HepG2 (cell line): Measurements from ENCODE around the gene CDH13. TPM values are rescaled to one million over a fixed set of nuclear protein-coding genes. Genes with fewer than 3 reads are reported as not detected.
A peak's percentile ranks its signal among the peaks of the same experiment; 100 is the strongest.

Experiments used
- ATAC-seq: fragments of 200-7000 bp; cut with Tn5 transposase; 3 replicates; pipeline ENCODE4 v1.9.1; 2020; ENCODE audit warnings: mild to moderate bottlenecking, moderate library complexity
- BruUV-seq: library from RNA; stranded (reverse); fragments of 400-500 nt; replicated peaks from 2 replicates; lab custom pipeline; 2021; lab: Mats Ljungman, UMichigan
- CTCF ChIA-PET: fragments of 300-600 bp; formaldehyde crosslinking; extraction: SDS; loops from one replicate; lab custom pipeline; 2021; ENCODE audit warnings: low total read pairs, inconsistent platforms, low intra/inter-chr PET ratio; lab: Yijun Ruan, JAX
- POLR2A ChIA-PET: fragments of 350-600 bp; sonication (Branson Sonifier 250); formaldehyde crosslinking; loops from one replicate; lab custom pipeline; 2020; ENCODE audit warnings: antibody characterized with exemption, inconsistent platforms; lab: Yijun Ruan, JAX
- DNase-seq: peaks from one replicate; pipeline ENCODE4 v3.0.0-alpha.2; 2015; ENCODE audit warnings: low spot score
- FAIRE-seq: peaks from 3 replicates; lab custom pipeline; 2011; peaks lifted over from hg19 to GRCh38; lab: Jason Lieb, UNC
- H2AFZ ChIP-seq: one replicate; pipeline ENCODE4 v1.6.1; 2011; ENCODE audit warnings: low read length, inconsistent platforms
- H3K27ac ChIP-seq: fragments of 300-600 bp; 3 replicates; pipeline ENCODE4 v1.8.0; 2011; ENCODE audit warnings: mixed run types, mild to moderate bottlenecking, mixed read lengths, low read length, inconsistent platforms; ENCODE audit not compliant: insufficient read depth; ENCODE audit errors: extremely low read length
- H3K27me3 ChIP-seq, 2 experiments: fragments of 200-600 bp in 1 of 2; 2 replicates in 1 of 2; 3 replicates in 1 of 2; pipeline versions ENCODE4 v1.6.0 to v1.8.0; 2011; ENCODE audit warnings: low read length in 2 of 2, mild to moderate bottlenecking in 2 of 2, moderate library complexity in 2 of 2, inconsistent platforms in 1 of 2; ENCODE audit not compliant: insufficient read depth in 2 of 2, control insufficient read depth in 1 of 2
- H3K36me3 ChIP-seq, 2 experiments: fragments of 200-600 bp in 1 of 2; replicated peaks in 1 of 2; 2 replicates in 1 of 2; 3 replicates in 1 of 2; pipeline versions ENCODE4 v1.5.1 to v1.8.0; 2011; ENCODE audit warnings: low read length in 2 of 2, inconsistent platforms in 1 of 2; ENCODE audit not compliant: insufficient read depth in 2 of 2, control insufficient read depth in 1 of 2
- H3K4me1 ChIP-seq: 2 replicates; pipeline ENCODE4 v1.5.1; 2012; ENCODE audit warnings: low read length, inconsistent platforms; ENCODE audit not compliant: insufficient read depth
- H3K4me2 ChIP-seq: 2 replicates; pipeline ENCODE4 v1.6.0; 2011; ENCODE audit warnings: low read depth, low read length, inconsistent platforms
- H3K4me3 ChIP-seq, 3 experiments: fragments of 200-600 bp in 1 of 3; sonication (generic), shearing (Covaris generic) in 1 of 3; replicated peaks in 1 of 3; 2 replicates each; pipeline ENCODE4 v1.5.1; 2011 to 2016; ENCODE audit warnings: low read length in 3 of 3, inconsistent platforms in 2 of 3, low read depth in 2 of 3, mild to moderate bottlenecking in 2 of 3, control low read depth in 1 of 3, mixed read lengths in 1 of 3; ENCODE audit not compliant: insufficient read depth in 1 of 3
- H3K79me2 ChIP-seq: one replicate; pipeline ENCODE4 v1.6.1; 2011; ENCODE audit warnings: low read length, inconsistent platforms; ENCODE audit not compliant: insufficient read depth
- H3K9ac ChIP-seq: 2 replicates; pipeline ENCODE4 v1.6.0; 2011; ENCODE audit warnings: mild to moderate bottlenecking, low read depth, low read length, inconsistent platforms; ENCODE audit not compliant: insufficient read depth
- H3K9me3 ChIP-seq: 2 replicates; pipeline ENCODE4 v1.5.1; 2012; ENCODE audit warnings: mild to moderate bottlenecking, low read length
- H4K20me1 ChIP-seq: 2 replicates; pipeline ENCODE4 v1.6.0; 2011; ENCODE audit warnings: inconsistent platforms, mild to moderate bottlenecking, low read length, moderate library complexity; ENCODE audit not compliant: insufficient read depth
- EHMT2 ChIP-seq: fragments of 200-600 bp; sonication (generic); IDR thresholded peaks from 2 replicates; pipeline ENCODE4 v1.7.0; 2017; ENCODE audit warnings: antibody characterized with exemption, low read depth, low read length, borderline replicate concordance
- FOSL2 ChIP-seq: sonication (generic); formaldehyde crosslinking; IDR thresholded peaks from 2 replicates; pipeline ENCODE4 v1.4.0; 2020; ENCODE audit warnings: missing genetic modification reagents
- FOXO1 ChIP-seq: sonication (generic); formaldehyde crosslinking; IDR thresholded peaks from 2 replicates; pipeline ENCODE4 v1.4.0; 2020; ENCODE audit warnings: missing genetic modification reagents
- GATAD1 ChIP-seq: IDR thresholded peaks from 2 replicates; pipeline ENCODE4 v1.6.1; 2016; ENCODE audit warnings: missing genetic modification reagents, missing compliant biosample characterization
- KLF16 ChIP-seq, 2 experiments: sonication (generic) in 1 of 2; formaldehyde crosslinking in 1 of 2; IDR thresholded peaks; 2 replicates each; pipeline versions ENCODE4 v1.6.1 to v1.8.0; 2016 to 2023; ENCODE audit warnings: missing genetic modification reagents in 2 of 2, missing compliant biosample characterization in 1 of 2
- SMC3 ChIP-seq: IDR thresholded peaks from 2 replicates; pipeline ENCODE4 v1.6.1; 2011; ENCODE audit warnings: low read length, improper control_type of control experiment
- SRSF1 ChIP-seq: fragments of 200-400 bp; formaldehyde crosslinking; optimal IDR thresholded peaks from 2 replicates; pipeline ENCODE3; 2017; ENCODE audit warnings: mild to moderate bottlenecking, low read depth, low read length, moderate library complexity
- STAG1 ChIP-seq: sonication (generic); formaldehyde crosslinking; IDR thresholded peaks from 2 replicates; pipeline ENCODE4 v1.4.0; 2020; ENCODE audit warnings: missing genetic modification reagents
- ZNF207 ChIP-seq: fragments of 450-650 bp; IDR thresholded peaks from 2 replicates; pipeline ENCODE4 v1.6.1; 2016; ENCODE audit warnings: antibody characterized with exemption, borderline replicate concordance
- ZNF674 ChIP-seq: sonication (generic); formaldehyde crosslinking; IDR thresholded peaks from 2 replicates; pipeline ENCODE4 v1.5.0; 2020; ENCODE audit warnings: low read depth, mild to moderate bottlenecking, missing genetic modification reagents
- ZNF788 ChIP-seq: sonication (generic); formaldehyde crosslinking; IDR thresholded peaks from 2 replicates; pipeline ENCODE4 v1.5.0; 2020; ENCODE audit warnings: mild to moderate bottlenecking, missing genetic modification reagents, borderline replicate concordance
- WGBS: methylation state at CpG from one replicate; pipeline ENCODE4 v1.1.6; 2017; ENCODE audit warnings: low lambda C conversion rate; 5-methylcytosine and 5-hydroxymethylcytosine counted together
- in situ Hi-C: cut with HindIII; loops from 2 replicates; pipeline ENCODE4 v1.10.0; 2017; ENCODE audit warnings: low pct_unique_long_range_greater_than_20kb; ENCODE audit not compliant: extremely low pct_ligation_motif_present
- intact Hi-C: fragments of 100-400 bp; cut with micrococcal nuclease; formaldehyde crosslinking; loops from one replicate; pipeline ENCODE4 v1.10.0; 2022; ENCODE audit not compliant: unreplicated experiment
- polyA plus RNA-seq, 8 experiments: library from polyadenylated mRNA; depleted of rRNA in 3 of 8; stranded (reverse) in 7 of 8; unstranded in 1 of 8; fragments of >200 nt; fragmentation: Illumina TruSeq in 4 of 8; extraction: Trizol in 4 of 8; gene quantifications; 2 replicates each; pipeline versions ENCODE4 v1.2.1 to v1.2.3, GENCODE V29; 2011 to 2016; ENCODE audit warnings: low read depth in 4 of 8, missing spikeins in 1 of 8, mixed read lengths in 1 of 8; ENCODE audit not compliant: insufficient read depth in 1 of 8
- total RNA-seq, 5 experiments: library from RNA; depleted of rRNA; stranded (reverse); fragments of >200 nt; fragmentation: Illumina TruSeq; extraction: Trizol; gene quantifications; 2 replicates each; pipeline ENCODE4 v1.2.3, GENCODE V29; 2016; ENCODE audit warnings: low read depth in 1 of 5
- TF ChIP-seq, protein P1 (sequence below): sonication (generic); formaldehyde crosslinking; IDR thresholded peaks from 2 replicates; pipeline ENCODE4 v1.5.0; 2020; ENCODE audit warnings: mild to moderate bottlenecking, missing genetic modification reagents, moderate library complexity

CDH13 gene
- total and polyA plus RNA-seq, 2 of the 13 experiments (the other 11 are each of a cell fraction or from before 2014, with no cell fraction given) = not detected

DNA sequence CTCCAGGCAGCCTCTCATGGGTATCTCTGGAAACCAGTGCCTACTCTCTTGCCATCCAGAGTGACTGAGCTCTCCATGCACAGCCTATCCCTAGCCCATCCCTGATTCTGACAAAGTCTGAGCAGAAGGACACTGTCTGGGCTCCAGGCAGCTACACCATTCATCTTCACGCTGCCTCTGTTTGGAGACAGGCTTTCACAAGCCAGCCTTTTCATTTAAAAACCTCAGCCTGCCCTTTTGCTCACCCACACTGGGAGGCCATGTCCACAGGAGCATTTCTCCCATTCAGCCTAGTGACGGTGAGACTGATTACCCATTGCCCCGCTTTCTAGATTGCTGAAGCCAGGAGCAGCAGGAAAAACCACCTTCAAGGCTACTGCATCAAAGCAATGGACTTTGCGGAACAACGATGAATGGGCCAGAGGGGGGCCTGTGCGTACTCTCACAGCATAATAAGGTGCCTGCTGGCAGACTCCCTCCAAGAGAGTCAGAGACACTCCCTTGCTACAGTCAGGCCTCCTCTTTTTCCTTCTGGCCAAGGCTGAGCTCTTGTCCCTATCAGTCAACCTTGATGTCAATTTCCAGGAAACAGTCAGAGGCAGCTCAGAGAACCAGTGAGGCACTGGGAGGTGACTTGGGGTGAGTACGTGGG is 24.7 kb upstream of the CDH13 start (continued):
- TF ChIP-seq ZNF788 (CRISPR knock-in tag) (no peak), ZNF674 (CRISPR knock-in tag) (no peak), FOSL2 (CRISPR knock-in tag) (no peak), ZNF207 (no peak), KLF16 (CRISPR knock-in tag; IDR thresholded peaks at IDR 0.05) (no peak), FOXO1 (CRISPR knock-in tag) (no peak), GATAD1 (no peak), SRSF1 (no peak)
- TF ChIP-seq, all 625 proteins: peak for 0

DNA sequence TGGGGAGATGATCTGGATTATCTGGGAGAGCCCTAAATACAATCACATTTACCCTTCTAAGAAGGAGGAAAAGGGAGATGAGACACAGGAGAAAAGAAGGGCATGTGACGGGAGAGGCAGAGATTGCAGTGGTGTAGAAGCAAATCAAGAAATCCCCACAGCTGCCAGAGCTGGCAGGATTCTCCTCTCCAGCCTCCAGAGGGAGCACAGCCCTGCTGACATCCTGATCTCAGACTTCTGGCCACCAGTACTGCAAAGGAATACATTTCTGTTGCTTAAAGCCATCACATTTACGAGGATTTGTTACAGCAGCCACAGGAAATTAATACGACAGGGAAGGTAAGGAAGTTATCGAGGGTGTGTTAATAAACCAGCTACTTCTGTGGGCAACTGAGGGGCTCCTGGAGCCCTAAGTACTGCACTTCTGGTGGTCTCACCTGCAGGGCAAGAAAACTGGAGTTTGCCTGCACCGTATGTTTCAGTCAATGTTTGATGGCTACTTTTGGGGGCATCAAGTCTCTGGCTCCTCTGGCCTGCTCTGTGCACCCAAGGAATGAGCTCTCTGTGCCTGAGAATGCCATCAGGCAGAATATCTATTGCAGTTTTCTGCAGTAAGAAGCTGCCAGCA is 22.9 kb upstream of the CDH13 start:
- Histone ChIP-seq H3K9ac (no peak overlapping the region), H3K27ac (no peak overlapping the region), H3K27me3 (0 out of 5 replicates have a peak, but pooled peaks cover 0 to 3% of the 10 kb centered on the region in 2 experiments), H3K79me2 (no peaks in the 10 kb centered on the region), H4K20me1 (no peaks in the 10 kb centered on the region), H3K9me3 (0 out of 2 replicates have a peak, but pooled peaks cover 8% of the 10 kb centered on the region), H2AFZ (no peak overlapping the region), H3K4me1 (no peaks in the 10 kb centered on the region), H3K4me2 (no peak overlapping the region), H3K36me3 (no peaks in the 10 kb centered on the region), H3K4me3 (no peak overlapping the region)
- peak; percentile 13 for DNase-seq
- no peak for FAIRE-seq
- no TSS peak for BruUV-seq
- in situ Hi-C loops (no loop called here), intact Hi-C loops (no loop called here)
- ATAC-seq = peak; percentile 92
- WGBS = 3% methylated on average over 3 of the region's 5 CpGs
- TF ChIP-seq, protein P1, sequence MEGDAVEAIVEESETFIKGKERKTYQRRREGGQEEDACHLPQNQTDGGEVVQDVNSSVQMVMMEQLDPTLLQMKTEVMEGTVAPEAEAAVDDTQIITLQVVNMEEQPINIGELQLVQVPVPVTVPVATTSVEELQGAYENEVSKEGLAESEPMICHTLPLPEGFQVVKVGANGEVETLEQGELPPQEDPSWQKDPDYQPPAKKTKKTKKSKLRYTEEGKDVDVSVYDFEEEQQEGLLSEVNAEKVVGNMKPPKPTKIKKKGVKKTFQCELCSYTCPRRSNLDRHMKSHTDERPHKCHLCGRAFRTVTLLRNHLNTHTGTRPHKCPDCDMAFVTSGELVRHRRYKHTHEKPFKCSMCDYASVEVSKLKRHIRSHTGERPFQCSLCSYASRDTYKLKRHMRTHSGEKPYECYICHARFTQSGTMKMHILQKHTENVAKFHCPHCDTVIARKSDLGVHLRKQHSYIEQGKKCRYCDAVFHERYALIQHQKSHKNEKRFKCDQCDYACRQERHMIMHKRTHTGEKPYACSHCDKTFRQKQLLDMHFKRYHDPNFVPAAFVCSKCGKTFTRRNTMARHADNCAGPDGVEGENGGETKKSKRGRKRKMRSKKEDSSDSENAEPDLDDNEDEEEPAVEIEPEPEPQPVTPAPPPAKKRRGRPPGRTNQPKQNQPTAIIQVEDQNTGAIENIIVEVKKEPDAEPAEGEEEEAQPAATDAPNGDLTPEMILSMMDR (CRISPR knock-in tag) = peak; percentile 48
- TF ChIP-seq EHMT2 (no peak), SMC3 (peak; percentile 12; the same call in 1 of the 2 replicates), STAG1 (CRISPR knock-in tag) (peak; percentile 36; the same call in 1 of the 2 replicates)
- CTCF ChIA-PET = interaction anchor here (0.8 kb wide), 1 partner anchor 612 kb away, joined by 4 read pairs; no protein-coding TSS in a partner anchor
- POLR2A ChIA-PET = no interaction called here
